NCI-H2171 treated with DMSO at 0.1 percent for 48 hours (cell line): ENCODE results near the gene CCDC154.

ENCODE experiments used
- DNase-seq: peaks from one replicate; lab custom pipeline; 2025; lab: John Stamatoyannopoulos, UW

Gene CCDC154

DNA sequence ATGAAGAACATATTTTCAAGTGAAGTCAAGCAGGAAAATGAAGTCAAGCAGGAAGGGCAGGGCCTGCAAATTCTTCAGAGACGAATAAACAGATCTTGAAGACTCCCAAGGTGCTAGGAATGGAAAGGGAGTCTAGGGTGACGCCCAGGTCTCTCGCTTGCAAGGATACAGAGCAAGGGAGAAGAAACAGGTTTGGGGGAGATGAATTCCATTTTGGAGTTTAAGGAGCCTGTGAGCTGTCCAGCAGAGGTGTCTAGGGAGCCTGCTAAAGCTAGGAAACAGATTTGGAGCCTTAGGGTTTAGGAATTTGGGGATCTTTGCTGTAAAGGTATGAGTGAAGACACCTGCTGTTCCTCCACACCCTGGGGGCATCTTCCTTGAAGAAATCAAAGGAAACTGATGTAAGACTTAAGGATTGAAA lies 27.8 kb downstream of the CCDC154 start:
- no peak for DNase-seq

- peak; percentile 11 for DNase-seq
These were observed 29.7 kb downstream of the CCDC154 start, which contains the start of gene UNKL for GRCh38 chr16:1414532-1415260. TSS of gene UNKL (minus strand) at chr16:1414704. CDS start at chr16:1414691, 13 bp downstream.

DNA sequence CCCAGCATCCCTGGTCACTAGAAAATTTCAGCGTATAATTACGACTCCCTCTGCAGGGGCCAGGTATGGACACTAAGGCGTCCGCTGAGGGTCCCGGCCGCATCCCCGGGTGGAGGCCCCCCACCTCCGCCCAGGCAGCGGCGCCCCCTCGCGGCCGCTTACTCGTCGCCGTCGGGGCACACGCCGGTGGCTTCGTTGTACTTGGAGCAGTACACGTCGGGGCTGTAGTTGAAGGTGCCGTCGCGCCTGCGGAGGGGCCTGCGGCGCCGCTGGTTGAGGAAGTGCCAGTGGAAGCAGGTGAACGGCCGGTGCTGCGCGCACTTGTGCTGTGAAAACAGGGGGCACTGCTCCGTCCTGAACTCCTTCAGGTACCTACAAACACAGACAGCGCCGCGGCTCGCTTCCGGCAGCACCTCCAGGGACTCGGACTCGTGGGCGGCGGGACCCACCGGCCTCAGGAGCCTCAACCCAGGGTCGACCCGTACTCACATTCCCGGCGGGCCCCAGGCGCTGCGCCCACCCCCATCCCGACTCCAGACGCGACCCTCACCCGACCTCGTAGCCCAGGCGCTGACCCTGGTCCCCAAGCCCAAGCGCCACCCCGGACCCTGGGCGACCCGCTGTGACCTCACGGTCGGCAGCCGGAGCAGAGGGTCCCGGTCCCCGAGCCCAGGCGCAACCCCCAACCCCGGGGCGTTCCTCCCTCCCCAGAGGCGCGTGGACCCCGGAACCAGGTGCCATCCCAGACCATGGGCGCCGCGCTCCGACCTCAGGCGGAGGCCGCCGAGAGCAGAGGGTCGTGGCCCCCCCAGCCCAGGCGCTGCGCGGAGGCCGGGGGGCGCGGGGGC lies 30.4 kb downstream of the CCDC154 start:
- peak; percentile 42 for DNase-seq

DNA sequence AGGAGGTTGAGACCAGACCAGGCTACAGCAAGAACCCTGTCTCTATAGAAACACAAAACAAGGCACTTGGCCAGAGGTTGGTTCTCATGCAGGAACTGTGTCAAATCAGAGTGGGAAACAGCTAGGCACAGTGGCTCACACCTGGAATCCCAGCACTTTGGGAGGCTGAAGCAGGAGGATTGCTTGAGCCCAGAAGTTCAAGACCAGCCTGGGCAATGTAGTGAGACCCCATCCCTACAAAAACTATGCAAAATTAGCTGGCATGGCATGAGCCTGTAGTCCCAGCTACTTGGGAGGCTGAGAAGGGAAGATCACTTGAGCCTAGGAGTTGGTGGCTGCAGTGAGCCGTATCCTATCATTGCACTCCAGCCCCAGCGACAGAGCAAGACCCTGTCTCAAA lies 31.5 kb downstream of the CCDC154 start:
- no peak for DNase-seq

- peak; percentile 85 for DNase-seq
These were observed 36.1 kb downstream of the CCDC154 start for GRCh38 chr16:1408171-1408837.

GRCh38 chr16:1407753-1408152 lies 36.6 kb downstream of the CCDC154 start:
- no peak for DNase-seq

GRCh38 chr16:1403733-1404132 lies 40.6 kb downstream of the CCDC154 start:
- no peak for DNase-seq

- DNase-seq: no peak
These were observed 41.3 kb downstream of the CCDC154 start for GRCh38 chr16:1403036-1403435.

DNA sequence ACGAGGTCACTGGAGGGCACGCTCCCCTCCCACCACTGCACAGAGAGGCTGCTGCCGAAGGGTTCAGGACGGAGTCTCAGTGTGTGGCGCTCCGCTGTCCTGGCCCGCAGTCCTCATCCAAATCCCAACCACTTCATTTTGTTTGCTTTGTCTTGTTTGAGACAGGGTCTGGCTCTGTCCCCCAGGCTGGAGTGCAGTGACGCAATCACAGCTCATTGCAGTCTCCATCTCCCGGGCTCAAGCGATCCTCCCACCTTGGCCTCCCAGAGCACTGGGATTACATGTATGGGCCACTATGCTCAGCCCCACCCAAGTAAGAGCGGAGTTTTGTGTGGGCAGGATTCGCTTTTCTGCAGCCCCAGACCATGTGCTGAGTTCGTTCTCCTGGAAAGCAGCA lies 42.6 kb downstream of the CCDC154 start:
- DNase-seq: no peak

DNA sequence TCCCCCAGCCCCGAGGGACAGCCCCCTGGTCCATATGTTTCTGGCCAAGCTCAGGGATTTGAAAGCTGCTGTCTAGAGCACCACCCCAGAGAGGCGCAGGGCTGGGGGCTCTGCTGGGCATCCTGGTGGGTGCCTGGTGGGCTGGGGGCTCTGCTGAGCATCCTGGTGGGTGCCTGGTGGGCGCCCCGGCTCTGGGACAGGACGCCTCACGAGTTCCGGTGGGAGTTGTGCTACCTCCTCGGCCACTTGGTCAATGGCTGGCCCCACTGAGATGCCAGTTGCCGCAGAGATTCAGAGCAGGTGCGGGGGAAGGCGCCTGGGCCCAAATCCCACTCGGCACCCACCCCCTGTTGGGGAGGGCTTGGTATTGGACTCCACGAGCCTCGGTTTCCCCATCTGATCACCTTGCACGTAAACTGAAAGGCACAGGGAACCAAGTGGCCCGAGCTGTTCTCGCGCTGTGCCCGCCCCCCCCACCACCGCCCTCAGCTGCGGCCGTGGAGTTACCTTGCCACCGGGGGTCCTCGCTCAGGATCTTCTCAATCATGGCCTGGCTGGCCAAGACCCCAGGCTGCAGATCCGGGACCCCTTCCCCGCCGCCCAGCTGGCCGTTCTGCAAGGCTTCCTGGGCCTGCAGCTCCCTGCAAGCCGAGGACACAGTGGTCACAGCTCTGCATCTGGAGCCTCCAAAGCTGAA lies 43.1 kb downstream of the CCDC154 start:
- DNase-seq: no peak

DNA sequence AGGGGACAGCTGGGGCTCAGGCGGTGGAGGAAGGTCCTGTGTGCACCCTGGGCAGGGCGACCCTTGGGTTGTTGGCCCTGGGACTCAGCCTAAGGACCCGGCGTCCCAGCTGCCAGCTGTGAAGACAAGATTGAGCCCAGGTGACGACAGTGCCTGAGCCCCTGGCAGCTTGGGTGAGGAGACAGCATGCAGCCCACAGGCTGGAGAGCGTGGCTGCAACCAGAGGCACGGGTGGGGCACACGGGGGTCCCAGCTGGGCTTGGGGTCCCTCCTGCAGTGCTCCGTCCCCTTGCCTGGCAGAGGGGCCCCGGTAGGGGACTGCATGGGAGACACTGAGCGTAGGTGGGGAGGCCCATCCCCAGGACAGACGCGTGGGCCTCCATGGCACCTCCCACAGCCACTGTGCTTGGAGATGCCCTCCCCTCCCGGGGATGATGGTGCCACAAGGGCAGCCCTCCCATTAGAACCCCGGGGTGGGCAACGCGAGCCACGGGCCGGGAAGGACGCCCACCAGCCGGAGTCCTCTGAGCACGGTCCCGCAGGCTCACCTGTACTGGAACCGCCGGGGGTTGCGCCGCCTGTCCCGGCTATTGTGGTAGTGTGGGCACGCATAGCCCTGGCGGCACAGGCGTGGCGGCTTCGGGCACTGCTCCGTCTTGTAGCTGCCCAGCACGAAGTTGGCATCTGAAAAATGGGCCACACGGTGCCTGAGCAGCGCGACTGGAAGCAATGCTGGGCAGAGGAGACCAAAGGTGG lies 45.4 kb downstream of the CCDC154 start:
- DNase-seq: no peak

DNA sequence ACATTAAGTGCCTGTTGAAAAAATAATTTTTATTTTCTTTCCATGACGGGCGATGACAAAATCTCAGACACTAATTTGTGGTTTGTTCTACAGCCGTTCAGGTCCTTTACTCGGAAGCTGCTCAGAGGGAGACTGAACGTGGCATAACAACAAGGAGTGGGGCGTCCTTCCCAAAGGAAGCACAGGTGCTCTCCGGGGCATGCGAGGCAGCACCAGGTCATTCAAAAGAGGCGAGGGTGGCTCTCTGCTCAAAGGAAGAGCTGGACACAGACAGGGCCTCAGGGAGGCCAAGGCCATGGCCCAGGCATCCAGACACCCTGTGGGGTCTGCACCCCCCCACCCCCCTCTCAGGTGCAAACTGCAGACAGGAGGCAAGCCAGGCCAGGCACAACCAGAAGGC lies 46.0 kb downstream of the CCDC154 start:
- DNase-seq: no peak

DNA sequence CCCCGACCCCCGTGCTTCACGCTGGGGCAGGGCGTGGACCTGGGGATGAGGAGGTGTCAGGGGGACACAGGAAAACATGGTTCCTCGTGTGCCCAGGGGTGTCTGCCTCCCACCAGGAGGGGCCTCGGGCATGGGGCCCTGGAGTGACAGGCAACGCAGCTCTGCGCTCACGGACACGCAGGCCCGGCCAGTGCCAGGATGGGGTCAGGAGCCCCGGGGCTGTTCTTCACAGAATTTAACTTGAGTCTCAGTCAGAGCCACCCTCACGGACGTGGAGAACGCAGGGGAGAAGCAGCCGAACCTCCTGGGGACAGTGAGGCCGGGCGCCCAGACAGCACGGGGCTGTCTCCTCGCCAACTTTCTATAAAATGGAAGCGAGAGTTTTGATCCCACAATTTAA lies 46.6 kb downstream of the CCDC154 start:
- no peak for DNase-seq

- no peak for DNase-seq
These were observed 48.8 kb downstream of the CCDC154 start for GRCh38 chr16:1395444-1396031.

DNA sequence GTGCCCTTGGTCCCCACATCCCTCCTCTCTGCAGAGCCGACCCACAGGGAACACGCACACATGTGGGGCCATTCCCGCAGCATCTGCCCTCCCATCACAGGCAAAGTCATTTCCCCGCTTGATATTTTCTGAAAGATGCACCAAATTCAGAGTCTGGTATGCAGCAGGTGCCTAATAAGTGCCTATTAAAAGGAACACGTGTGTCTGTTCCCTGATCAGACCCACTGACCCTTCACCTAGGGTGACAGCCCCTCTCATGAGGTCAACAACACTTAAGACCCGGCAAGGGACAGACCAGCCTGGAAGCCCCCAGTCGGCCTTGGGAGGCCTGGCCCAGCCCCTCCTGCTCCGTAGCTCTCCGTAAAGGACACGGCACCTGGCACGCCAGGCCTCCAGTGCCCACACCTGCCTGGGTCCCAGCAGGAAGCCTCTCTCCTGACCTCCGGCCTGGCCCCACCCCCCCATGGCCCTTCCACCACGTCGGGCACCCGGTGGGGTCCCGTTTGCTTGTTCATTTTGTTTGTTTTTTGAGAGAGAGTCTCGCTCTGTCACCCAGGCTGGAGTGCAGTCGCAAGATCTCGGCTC lies 49.9 kb downstream of the CCDC154 start:
- no peak for DNase-seq

DNA sequence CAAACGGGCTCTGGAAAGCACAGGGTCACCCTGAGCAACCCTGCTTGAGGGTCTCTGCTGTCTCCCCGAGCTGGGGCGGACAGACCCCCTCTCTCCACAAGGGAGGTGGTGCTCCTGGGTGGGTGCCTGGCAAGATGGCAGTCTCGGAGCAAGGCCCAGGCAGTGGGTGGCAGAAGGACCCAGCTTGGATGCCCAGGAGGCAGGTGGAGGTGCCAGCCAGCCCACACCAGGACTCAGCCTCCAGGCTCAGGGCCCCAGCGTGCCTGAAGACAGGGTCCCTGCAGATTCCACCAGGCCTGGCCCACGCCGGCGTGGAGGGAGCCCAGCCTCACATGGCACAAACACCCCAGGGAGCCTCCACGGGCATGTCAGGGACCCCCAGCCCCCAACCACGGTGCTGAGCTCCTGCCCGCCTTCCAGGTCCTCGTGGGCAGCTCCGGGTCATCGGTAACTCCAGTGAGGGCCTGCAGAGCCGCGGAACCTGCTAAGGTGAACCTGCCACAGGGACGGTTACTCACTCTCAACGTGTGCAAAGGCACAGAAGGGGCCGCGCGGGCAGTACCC lies 50.7 kb downstream of the CCDC154 start:
- no peak for DNase-seq

GRCh38 chr16:1392826-1393225 lies 51.5 kb downstream of the CCDC154 start:
- DNase-seq: no peak

DNA sequence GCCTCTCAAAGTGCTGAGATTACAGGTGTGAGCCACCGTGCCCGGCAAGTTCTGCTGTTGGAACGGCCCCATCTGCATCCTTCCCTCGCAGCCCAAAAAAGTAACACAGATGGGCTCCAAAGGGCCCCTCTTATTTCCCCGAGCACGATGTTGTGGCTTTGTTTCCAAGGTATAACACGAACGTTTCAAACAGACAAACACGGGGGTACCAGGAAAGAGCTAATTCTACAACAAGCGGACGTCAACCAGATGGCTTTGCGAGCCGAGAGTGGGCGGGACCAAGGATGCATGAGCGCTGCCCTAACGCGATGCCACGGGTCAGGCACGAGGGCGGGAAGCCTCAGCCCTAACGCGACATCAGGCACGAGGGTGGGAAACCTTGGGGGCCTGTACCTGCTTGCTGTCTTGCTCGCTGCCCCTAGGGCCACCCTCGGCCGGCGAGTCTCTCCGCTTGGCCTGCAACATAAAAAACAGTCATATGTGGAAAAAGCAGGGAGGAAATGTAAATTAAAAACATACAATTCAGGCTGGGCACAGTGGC lies 54.0 kb downstream of the CCDC154 start:
- no peak for DNase-seq

DNA sequence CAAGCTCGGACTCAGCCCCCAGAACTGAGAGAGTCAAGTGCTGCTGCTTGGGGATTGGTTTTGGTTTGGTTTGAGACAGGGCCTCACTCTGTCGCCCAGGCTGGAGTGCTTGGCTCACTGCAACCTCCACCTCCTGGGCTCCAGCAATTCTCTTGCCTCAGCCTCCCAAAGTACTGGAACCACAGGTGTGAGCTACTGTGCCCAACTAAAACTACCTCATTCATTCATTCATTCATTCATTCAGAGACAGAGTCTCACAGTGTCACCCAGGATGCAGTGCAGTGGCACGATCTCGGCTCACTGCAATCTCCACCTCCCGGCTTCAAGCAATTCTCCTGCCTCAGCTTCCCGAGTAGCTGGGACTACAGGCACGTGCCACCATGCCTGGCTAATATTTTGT lies 54.6 kb downstream of the CCDC154 start:
- DNase-seq: no peak

- no peak for DNase-seq
These were observed 57.0 kb downstream of the CCDC154 start for GRCh38 chr16:1387331-1387730.
